Fibroblast of skin of left biceps (primary cell): ENCODE results near the gene SSC5D.

Experiments
- DNase-seq, 2 experiments: peaks; one replicate each; pipeline ENCODE4 v3.0.0-alpha.2; 2013; ENCODE audit warnings: low read depth in 2 of 2

Gene SSC5D

DNA sequence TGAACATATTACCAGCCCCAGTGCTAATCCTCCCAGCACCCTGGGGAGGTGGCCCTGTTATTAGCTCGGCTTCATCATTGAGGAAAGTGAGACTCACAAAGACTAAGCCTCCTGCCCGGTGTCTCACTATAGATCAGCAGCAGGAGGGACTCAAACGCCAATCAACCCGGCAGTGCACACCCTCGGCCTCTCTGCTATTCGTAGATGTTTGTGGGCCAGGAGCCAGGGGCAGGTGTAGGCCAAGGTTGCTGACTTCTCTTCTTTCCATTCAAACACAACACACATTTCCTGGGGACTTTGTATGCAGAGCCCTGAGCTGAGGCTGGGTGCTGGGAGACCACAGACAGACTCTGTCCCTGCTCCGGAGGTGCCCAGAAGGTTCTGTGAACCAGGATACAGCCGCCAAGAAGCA is 66.5 kb downstream of the SSC5D start:
- no peak for DNase-seq

DNA sequence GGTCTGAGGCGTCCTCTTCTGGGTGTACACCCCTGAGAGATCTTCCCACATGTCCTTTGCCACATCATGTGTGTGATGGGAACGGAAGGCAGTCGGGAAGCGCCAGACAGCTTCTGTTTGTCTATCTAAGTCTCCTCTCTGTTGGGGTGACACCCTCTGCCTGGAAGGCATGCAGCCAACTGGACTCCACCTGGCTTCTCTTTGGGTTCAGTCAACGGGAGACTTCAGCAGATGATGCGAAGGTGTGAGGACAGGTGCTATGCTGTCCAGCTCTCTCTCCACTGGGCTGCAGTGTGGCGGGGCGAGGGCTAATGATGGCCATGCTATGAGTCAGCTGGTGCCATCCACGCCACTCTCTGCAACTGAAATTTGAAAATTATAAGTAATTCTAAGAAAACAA is 71.4 kb downstream of the SSC5D start:
- no peak for DNase-seq

DNA sequence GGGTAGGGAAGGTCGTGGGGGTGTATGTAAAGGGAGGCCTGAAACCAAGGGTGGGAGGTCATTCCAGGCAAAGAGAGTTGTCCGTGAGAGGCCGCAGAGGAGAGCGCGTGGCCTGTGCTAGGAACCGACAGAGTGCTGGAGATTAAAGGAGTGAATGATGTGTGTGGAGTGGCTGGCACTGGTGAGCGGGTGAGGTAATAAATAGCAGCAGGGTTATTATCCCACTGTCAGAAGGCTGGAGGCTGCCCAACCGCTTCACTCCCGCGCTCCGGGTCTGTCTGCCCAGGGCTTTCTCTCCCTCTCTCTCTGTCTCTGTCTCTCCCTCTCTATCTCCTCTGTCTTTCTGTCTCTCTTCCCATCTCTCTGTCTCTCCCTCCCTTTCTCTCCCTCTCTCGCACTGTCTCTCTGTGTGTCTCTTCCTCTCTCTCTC is 75.0 kb downstream of the SSC5D start:
- DNase-seq = no peak

DNA sequence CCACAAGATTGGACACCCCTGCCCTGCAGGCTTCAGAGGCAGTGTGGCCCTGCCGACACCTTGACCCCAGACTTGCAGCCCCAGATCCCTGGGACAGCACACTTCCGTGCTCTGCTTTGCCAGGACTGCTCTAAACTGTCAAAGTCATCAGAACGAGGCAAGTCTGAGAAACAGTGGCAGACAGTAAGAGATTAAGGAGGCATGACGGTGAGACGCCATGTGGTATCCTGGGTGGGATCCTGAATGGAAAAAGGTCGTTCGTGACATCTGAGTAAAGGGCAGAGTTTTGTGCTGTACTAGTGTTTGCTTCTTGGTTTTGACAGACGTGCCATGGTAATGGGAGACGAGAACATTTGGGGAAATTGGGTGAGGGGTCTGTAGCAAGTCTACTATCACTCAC is 78.6 kb downstream of the SSC5D start:
- no peak for DNase-seq

DNA sequence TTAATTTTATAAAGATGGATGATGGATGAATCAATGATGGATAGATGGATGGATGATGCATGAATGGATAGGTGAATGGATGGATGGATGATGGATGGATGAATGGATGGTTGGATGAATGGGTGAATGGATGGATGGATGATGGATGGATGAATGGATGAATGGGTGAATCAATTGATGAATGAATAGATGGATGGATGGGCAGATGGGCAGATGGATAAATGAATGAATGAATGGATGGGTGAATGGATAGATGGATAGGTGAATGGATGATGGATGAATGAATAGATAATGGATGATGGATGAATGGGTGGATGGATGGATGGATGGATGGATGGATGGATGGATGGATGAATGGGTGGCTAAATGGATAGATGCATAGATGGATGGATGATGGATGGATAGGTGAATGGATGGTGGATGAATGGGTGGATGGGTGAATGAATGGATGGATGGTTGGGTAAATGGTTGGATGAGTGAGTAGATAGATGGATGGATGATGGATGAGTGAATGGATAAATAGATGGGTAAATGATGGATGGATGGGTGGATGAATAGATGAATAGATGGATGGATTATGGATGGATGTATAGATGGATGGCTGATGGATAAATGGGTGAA is 79.6 kb downstream of the SSC5D start:
- no peak for DNase-seq
